ENCODE results near the gene FBXW4. TPM values are rescaled to one million over a fixed set of nuclear protein-coding genes. Genes with fewer than 3 reads are reported as not detected.

The FBXW4 gene
- total RNA-seq, 1 experiment from 2014 or later = 14.2 TPM

DNA sequence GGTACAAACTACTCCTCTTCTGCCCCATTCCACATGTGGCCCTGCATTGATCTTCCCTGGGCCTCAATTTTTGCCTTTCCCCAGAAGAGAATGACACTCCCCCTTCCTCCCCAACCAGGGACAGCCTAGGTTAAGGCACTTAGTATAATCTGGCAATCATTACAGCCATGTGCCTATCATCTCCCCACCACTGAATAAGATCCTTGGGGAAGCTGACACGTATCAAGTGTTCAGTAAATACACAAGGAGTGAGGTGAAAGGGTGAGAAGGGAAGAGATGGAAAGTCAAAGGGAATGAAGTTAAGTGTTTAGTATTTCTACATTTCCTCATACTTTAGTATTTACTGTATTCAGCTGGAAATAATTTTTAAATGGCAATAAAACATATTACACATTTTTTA is 31.9 kb downstream of the FBXW4 start:
- Histone ChIP-seq H3K27me3 (replicated peaks) (no peaks in the 10 kb centered on the region), H3K4me3 (no peak overlapping the region), H3K4me1 (replicated peaks) (no peaks in the 10 kb centered on the region), H3K9me3 (replicated peaks) (no peaks in the 10 kb centered on the region), H3K36me3 (peaks cover 16% of the 10 kb centered on the region), H3K27ac (no peak overlapping the region)
- no peak for DNase-seq (ENCODE audit: low read depth in 1 of 2, low spot score in 2 of 2)

GRCh38 chr10:101660256-101660655 is 34.7 kb downstream of the FBXW4 start:
- no peak overlapping the region for H3K4me3 ChIP-seq
- H3K27me3 ChIP-seq (replicated peaks) = no peaks in the 10 kb centered on the region

GRCh38 chr10:101658975-101659374 is 36.0 kb downstream of the FBXW4 start:
- H3K4me1 ChIP-seq (replicated peaks) = no peaks in the 10 kb centered on the region

More at GRCh38 chr10:101660256-101660655, 34.7 kb downstream of the FBXW4 start:
- H3K9me3 ChIP-seq (replicated peaks) = no peaks in the 10 kb centered on the region
- H3K36me3 ChIP-seq = peaks cover 17% of the 10 kb centered on the region
- DNase-seq (ENCODE audit: low read depth in 1 of 2, low spot score in 2 of 2) = no peak
- H3K4me1 ChIP-seq (replicated peaks) = no peaks in the 10 kb centered on the region
- no peak overlapping the region for H3K27ac ChIP-seq

GRCh38 chr10:101656890-101657289 is 38.1 kb downstream of the FBXW4 start:
- peaks cover 4% of the 10 kb centered on the region; the same call in 1 of the 2 replicates for H3K36me3 ChIP-seq
- H3K4me1 ChIP-seq (replicated peaks) = no peaks in the 10 kb centered on the region
- no peak overlapping the region for H3K27ac ChIP-seq
- no peak overlapping the region for H3K4me3 ChIP-seq
- no peaks in the 10 kb centered on the region for H3K27me3 ChIP-seq (replicated peaks)
- DNase-seq (ENCODE audit: low read depth in 1 of 2, low spot score in 2 of 2) = no peak
- no peaks in the 10 kb centered on the region for H3K9me3 ChIP-seq (replicated peaks)

More at GRCh38 chr10:101658975-101659374, 36.0 kb downstream of the FBXW4 start:
- Histone ChIP-seq H3K36me3 (peaks cover 15% of the 10 kb centered on the region), H3K4me3 (no peak overlapping the region), H3K27ac (no peak overlapping the region), H3K27me3 (replicated peaks) (no peaks in the 10 kb centered on the region), H3K9me3 (replicated peaks) (no peaks in the 10 kb centered on the region)
- DNase-seq (ENCODE audit: low read depth in 1 of 2, low spot score in 2 of 2) = no peak

DNA sequence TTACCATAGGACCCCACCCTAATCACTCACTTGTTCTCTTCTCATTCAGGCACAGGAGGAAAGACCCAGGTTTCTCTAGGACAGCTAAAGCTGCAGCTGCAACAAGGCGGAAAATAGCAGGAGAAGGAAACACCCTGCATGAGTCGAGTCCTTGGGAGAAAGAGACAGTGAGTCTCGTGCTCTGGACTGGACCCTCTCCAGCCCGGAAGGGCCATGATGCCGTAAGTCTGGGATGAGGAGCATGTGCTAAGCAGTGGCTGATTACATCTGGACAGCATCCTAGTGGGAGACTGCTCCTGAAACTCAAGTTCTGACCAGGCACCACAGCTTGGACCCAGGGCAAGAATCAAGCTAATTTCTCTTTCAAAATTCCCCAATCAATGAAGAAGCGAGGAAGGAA is 39.4 kb downstream of the FBXW4 start:
- Histone ChIP-seq H3K27me3 (replicated peaks) (no peaks in the 10 kb centered on the region), H3K9me3 (replicated peaks) (no peaks in the 10 kb centered on the region), H3K4me1 (replicated peaks) (no peaks in the 10 kb centered on the region), H3K27ac (no peak overlapping the region), H3K36me3 (peaks cover 4% of the 10 kb centered on the region; the same call in 1 of the 2 replicates), H3K4me3 (no peak overlapping the region)
- no peak for DNase-seq (ENCODE audit: low read depth in 1 of 2, low spot score in 2 of 2)

DNA sequence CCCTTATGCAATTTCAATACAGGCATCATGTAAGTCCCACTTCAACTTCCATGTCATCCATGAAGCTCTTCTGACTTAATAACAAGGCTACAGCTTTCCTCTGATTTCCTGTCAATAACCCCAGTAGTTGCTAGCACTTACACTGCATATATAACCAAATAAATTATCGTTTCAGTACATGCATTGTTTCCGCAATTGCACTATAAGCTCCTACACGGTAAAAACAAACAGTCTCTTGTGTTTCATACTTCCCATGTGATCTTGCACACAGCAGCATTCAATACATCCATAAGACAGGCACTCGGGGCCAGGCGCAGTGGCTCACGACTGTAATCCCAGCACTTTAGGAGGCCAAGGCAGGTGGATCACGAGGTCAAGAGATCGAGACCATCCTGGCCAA is 41.4 kb downstream of the FBXW4 start:
- Histone ChIP-seq H3K36me3 (peaks cover 4% of the 10 kb centered on the region; the same call in 1 of the 2 replicates), H3K4me1 (replicated peaks) (no peaks in the 10 kb centered on the region), H3K27me3 (replicated peaks) (no peaks in the 10 kb centered on the region), H3K27ac (no peak overlapping the region), H3K4me3 (no peak overlapping the region), H3K9me3 (replicated peaks) (no peaks in the 10 kb centered on the region)
- no peak for DNase-seq (ENCODE audit: low read depth in 1 of 2, low spot score in 2 of 2)

DNA sequence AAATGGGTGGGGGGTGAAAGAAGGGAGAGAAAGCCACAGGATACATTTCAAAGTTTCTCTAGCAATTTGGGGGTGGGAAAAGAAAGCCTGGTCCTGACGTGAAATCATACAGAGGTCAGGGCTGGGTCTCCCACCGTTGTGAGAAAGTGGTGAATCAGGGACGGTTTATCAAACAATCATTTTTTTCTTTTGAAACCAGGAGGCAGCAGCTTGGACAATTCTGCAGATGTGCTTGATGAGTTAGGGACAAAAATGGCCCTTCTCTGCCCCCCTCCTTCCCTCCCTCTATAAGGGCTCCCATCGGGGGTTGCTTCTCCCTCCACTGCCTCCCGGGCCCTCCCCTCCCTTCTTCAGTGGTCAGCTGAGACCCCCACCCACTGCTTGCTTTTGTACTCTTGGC is 43.6 kb downstream of the FBXW4 start:
- Histone ChIP-seq H3K27me3 (replicated peaks) (no peaks in the 10 kb centered on the region), H3K27ac (no peak overlapping the region), H3K4me3 (no peak overlapping the region), H3K4me1 (replicated peaks) (no peaks in the 10 kb centered on the region), H3K36me3 (no peaks in the 10 kb centered on the region; the same call in 1 of the 2 replicates), H3K9me3 (replicated peaks) (no peaks in the 10 kb centered on the region)
- DNase-seq (ENCODE audit: low read depth in 1 of 2, low spot score in 2 of 2) = no peak

GRCh38 chr10:101650863-101651262 is 44.1 kb downstream of the FBXW4 start:
- Histone ChIP-seq H3K27ac (no peak overlapping the region), H3K4me1 (replicated peaks) (no peaks in the 10 kb centered on the region), H3K27me3 (replicated peaks) (no peaks in the 10 kb centered on the region), H3K9me3 (replicated peaks) (no peaks in the 10 kb centered on the region), H3K4me3 (no peak overlapping the region), H3K36me3 (no peaks in the 10 kb centered on the region)
- no peak for DNase-seq (ENCODE audit: low read depth in 1 of 2, low spot score in 2 of 2)

- no peaks in the 10 kb centered on the region for H3K9me3 ChIP-seq (replicated peaks)
- no peaks in the 10 kb centered on the region for H3K36me3 ChIP-seq
- no peaks in the 10 kb centered on the region for H3K4me1 ChIP-seq (replicated peaks)
- DNase-seq (ENCODE audit: low read depth in 1 of 2, low spot score in 2 of 2) = no peak
- H3K27ac ChIP-seq = no peak overlapping the region
- no peaks in the 10 kb centered on the region for H3K27me3 ChIP-seq (replicated peaks)
- H3K4me3 ChIP-seq = no peak overlapping the region
These were observed 45.4 kb downstream of the FBXW4 start for GRCh38 chr10:101649525-101650085.

GRCh38 chr10:101647255-101647654 is 47.7 kb downstream of the FBXW4 start:
- Histone ChIP-seq H3K4me3 (no peak overlapping the region), H3K4me1 (replicated peaks) (no peaks in the 10 kb centered on the region), H3K27me3 (replicated peaks) (no peaks in the 10 kb centered on the region), H3K9me3 (replicated peaks) (no peaks in the 10 kb centered on the region), H3K27ac (no peak overlapping the region), H3K36me3 (no peaks in the 10 kb centered on the region)
- no peak for DNase-seq (ENCODE audit: low read depth in 1 of 2, low spot score in 2 of 2)

- no peaks in the 10 kb centered on the region for H3K27me3 ChIP-seq (replicated peaks)
- no peak for DNase-seq (ENCODE audit: low read depth in 1 of 2, low spot score in 2 of 2)
These were observed 48.6 kb downstream of the FBXW4 start for GRCh38 chr10:101646364-101646763.

DNA sequence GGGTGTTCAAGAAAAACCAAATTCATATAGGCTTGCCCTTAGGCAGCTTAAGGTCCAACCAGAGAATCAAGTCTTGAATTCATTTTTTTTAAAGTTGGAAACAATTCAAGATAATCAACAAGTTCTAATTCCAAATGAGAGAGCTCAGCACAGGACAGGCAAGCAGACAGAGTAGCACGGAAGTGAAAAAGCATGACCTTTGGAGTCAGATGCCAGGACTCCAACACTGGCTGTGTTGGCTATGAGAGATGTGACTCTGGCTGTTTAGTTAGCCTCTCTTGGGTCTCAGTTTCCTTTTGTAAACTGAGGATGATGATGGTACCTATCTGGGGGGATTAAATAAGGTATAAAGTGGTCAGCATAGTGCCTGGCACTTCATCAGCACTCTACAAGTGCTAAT is 49.3 kb downstream of the FBXW4 start:
- no peak for DNase-seq (ENCODE audit: low read depth in 1 of 2, low spot score in 2 of 2)
- Histone ChIP-seq H3K9me3 (replicated peaks) (no peaks in the 10 kb centered on the region), H3K4me1 (replicated peaks) (no peaks in the 10 kb centered on the region), H3K27ac (no peak overlapping the region), H3K4me3 (no peak overlapping the region), H3K27me3 (replicated peaks) (no peaks in the 10 kb centered on the region), H3K36me3 (no peaks in the 10 kb centered on the region)

More at GRCh38 chr10:101646364-101646763, 48.6 kb downstream of the FBXW4 start:
- H3K9me3 ChIP-seq (replicated peaks) = no peaks in the 10 kb centered on the region
- no peaks in the 10 kb centered on the region for H3K4me1 ChIP-seq (replicated peaks)
- H3K36me3 ChIP-seq = no peaks in the 10 kb centered on the region
- H3K27ac ChIP-seq = no peak overlapping the region
- H3K4me3 ChIP-seq = no peak overlapping the region

DNA sequence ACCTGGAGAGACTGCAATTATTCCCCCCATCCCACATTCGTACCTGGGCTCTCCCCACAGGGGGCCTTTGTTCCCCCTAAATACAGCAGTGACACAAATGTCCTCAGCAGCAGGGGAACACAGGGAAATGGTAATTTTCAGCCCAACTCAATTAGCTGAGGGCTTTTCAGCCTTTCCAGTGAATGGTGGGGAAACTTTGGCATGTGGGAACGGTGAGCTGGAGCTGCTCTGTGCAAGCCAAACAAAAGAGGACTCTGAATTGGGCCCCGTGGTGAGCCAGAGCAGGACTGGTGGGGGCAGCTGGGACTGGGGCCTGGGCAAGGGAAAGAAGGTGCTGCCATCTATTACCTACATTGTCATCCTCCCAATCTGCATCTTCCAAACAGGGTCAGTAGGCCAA is 51.0 kb downstream of the FBXW4 start:
- no peak overlapping the region for H3K27ac ChIP-seq
- DNase-seq (ENCODE audit: low read depth in 1 of 2, low spot score in 2 of 2) = no peak

DNA sequence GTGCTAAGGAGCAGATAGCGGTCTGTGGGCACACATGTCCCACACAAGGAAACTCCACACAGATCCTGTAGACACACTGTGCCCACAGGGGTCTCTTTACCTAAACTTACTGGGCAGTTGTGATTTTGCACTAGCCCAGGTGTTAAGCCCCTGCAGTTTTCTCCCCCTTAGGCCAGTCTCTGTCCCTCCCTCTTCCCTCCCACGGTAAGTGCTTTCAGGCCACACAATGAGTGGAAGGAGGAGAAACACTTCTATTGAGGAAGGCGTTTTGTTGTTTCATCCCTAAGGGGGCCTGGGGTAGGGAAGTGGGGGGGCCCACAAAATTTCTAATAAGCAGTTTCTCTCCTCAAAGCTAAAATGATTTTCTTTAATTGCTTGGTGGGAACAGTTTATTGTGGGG is 51.4 kb downstream of the FBXW4 start:
- Histone ChIP-seq H3K27me3 (replicated peaks) (no peaks in the 10 kb centered on the region), H3K36me3 (no peaks in the 10 kb centered on the region), H3K9me3 (replicated peaks) (no peaks in the 10 kb centered on the region), H3K4me1 (replicated peaks) (no peaks in the 10 kb centered on the region), H3K27ac (no peak overlapping the region), H3K4me3 (no peak overlapping the region)
- no peak for DNase-seq (ENCODE audit: low read depth in 1 of 2, low spot score in 2 of 2)

More for the DNA sequence above, 51.0 kb downstream of the FBXW4 start:
- Histone ChIP-seq H3K4me1 (replicated peaks) (no peaks in the 10 kb centered on the region), H3K27me3 (replicated peaks) (no peaks in the 10 kb centered on the region), H3K9me3 (replicated peaks) (no peaks in the 10 kb centered on the region), H3K4me3 (no peak overlapping the region), H3K36me3 (no peaks in the 10 kb centered on the region)

All from SJSA1 (cell line).